ENCODE results near the gene NPSR1.

GRCh38 chr7:34612661-34613060 lies 45.4 kb upstream of the NPSR1 start:
- TF ChIP-seq, protein P1, sequence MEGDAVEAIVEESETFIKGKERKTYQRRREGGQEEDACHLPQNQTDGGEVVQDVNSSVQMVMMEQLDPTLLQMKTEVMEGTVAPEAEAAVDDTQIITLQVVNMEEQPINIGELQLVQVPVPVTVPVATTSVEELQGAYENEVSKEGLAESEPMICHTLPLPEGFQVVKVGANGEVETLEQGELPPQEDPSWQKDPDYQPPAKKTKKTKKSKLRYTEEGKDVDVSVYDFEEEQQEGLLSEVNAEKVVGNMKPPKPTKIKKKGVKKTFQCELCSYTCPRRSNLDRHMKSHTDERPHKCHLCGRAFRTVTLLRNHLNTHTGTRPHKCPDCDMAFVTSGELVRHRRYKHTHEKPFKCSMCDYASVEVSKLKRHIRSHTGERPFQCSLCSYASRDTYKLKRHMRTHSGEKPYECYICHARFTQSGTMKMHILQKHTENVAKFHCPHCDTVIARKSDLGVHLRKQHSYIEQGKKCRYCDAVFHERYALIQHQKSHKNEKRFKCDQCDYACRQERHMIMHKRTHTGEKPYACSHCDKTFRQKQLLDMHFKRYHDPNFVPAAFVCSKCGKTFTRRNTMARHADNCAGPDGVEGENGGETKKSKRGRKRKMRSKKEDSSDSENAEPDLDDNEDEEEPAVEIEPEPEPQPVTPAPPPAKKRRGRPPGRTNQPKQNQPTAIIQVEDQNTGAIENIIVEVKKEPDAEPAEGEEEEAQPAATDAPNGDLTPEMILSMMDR (IDR thresholded peaks at IDR 0.05): no peak
- TF ChIP-seq POLR2A (IDR thresholded peaks at IDR 0.05) (no peak), POLR2AphosphoS5 (IDR thresholded peaks at IDR 0.05) (no peak), EP300 (IDR thresholded peaks at IDR 0.05; ENCODE audit: low read depth) (no peak)
